Karpas-422 (cell line): ENCODE results near the gene TMEM145. TPM values are rescaled to one million over a fixed set of nuclear protein-coding genes. Genes with fewer than 3 reads are reported as not detected.

Source experiments
- DNase-seq: peaks from one replicate; pipeline ENCODE4 v3.0.0-alpha.2; 2015
- H2AFZ ChIP-seq: fragments of 200-600 bp; sonication (generic); 2 replicates; pipeline ENCODE4 v1.6.1; 2014; ENCODE audit warnings: antibody characterized with exemption, low read length, mixed read lengths
- H3K27ac ChIP-seq: fragments of 200-600 bp; sonication (generic); 2 replicates; pipeline ENCODE4 v1.5.1; 2014; ENCODE audit warnings: mild to moderate bottlenecking, low read length, moderate library complexity
- H3K27me3 ChIP-seq: fragments of 200-600 bp; sonication (generic); 2 replicates; pipeline ENCODE4 v1.6.1; 2014; ENCODE audit warnings: low read length, mixed read lengths
- H3K36me3 ChIP-seq: fragments of 200-600 bp; sonication (generic); 2 replicates; pipeline ENCODE4 v1.6.1; 2014; ENCODE audit warnings: low read length, mixed read lengths; ENCODE audit not compliant: insufficient read depth
- H3K4me1 ChIP-seq: fragments of 200-600 bp; sonication (generic); 2 replicates; pipeline ENCODE4 v1.6.1; 2014; ENCODE audit warnings: mild to moderate bottlenecking, low read length, mixed read lengths
- H3K4me2 ChIP-seq: fragments of 200-600 bp; sonication (generic); 2 replicates; pipeline ENCODE4 v1.6.1; 2014; ENCODE audit warnings: low read length, low read depth, mild to moderate bottlenecking; ENCODE audit not compliant: poor library complexity, severe bottlenecking
- H3K4me3 ChIP-seq: fragments of 200-600 bp; sonication (generic); 2 replicates; pipeline ENCODE4 v1.5.1; 2014; ENCODE audit warnings: mild to moderate bottlenecking, antibody characterized with exemption, low read length, mixed read lengths
- H3K79me2 ChIP-seq: fragments of 200-600 bp; sonication (generic); 2 replicates; pipeline ENCODE4 v1.6.1; 2014; ENCODE audit warnings: mild to moderate bottlenecking, low read length, mixed read lengths
- H3K9ac ChIP-seq: fragments of 200-600 bp; sonication (generic); 2 replicates; pipeline ENCODE4 v1.6.0; 2014; ENCODE audit warnings: low read length
- H3K9me2 ChIP-seq: fragments of 200-600 bp; sonication (generic), shearing (Covaris generic); replicated peaks from 2 replicates; pipeline ENCODE4 v1.6.0; 2014; ENCODE audit warnings: mild to moderate bottlenecking, low read length, moderate library complexity; ENCODE audit not compliant: insufficient read depth
- H3K9me3 ChIP-seq: fragments of 300-700, 200-600 bp; sonication (generic); 2 replicates; pipeline ENCODE4 v1.6.1; 2014; ENCODE audit warnings: low read length, mixed read lengths
- H4K20me1 ChIP-seq: fragments of 200-600 bp; sonication (generic); 2 replicates; pipeline ENCODE4 v1.6.1; 2014; ENCODE audit warnings: mild to moderate bottlenecking, antibody characterized with exemption, low read length, low read depth; ENCODE audit not compliant: insufficient read depth
- total RNA-seq: library from RNA; depleted of rRNA; stranded (reverse); fragments of >200 nt; shearing (Covaris generic); gene quantifications from 2 replicates; pipeline ENCODE4 v1.2.3, GENCODE V29; 2014; ENCODE audit warnings: low replicate concordance

The TMEM145 gene
- total RNA-seq, 1 experiment from 2014 or later = 18.7 TPM

DNA sequence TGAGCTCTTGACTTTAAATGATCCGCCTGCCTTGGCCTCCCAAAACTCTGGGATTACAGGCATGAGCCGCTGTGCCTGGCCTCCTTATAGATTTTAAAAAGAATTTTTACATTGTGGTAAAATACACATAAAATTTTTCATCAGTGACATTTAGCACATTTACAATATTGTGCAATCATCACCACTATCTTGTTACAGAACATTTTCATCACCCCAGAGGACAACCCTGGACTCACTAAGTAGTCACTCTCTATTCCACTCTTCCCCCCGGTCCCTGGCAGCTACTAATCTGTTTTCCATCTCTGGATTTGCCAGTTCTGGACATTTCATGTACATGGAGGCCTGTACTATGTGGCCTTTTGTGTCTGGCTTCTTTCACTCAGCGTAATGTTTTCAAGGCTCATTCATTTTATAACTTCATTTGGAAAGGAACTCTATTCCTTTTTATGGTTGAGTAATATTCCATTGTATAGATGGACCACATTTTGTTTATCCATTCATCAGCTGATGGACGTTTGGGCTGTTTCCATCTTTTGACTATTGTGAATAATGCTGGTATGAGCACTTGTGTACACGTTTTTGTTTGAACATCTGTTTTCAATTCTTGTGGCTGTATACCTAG is 32.2 kb downstream of the TMEM145 start:
- no peak for DNase-seq
- Histone ChIP-seq H3K27ac (no peak overlapping the region), H3K79me2 (no peaks in the 10 kb centered on the region), H3K36me3 (0 out of 2 replicates have a peak, but pooled peaks cover 5% of the 10 kb centered on the region), H3K4me1 (no peaks in the 10 kb centered on the region), H3K9me3 (no peaks in the 10 kb centered on the region), H3K9ac (no peak overlapping the region), H3K9me2 (no peaks in the 10 kb centered on the region), H3K4me2 (no peak overlapping the region), H3K4me3 (no peak overlapping the region), H4K20me1 (no peaks in the 10 kb centered on the region), H2AFZ (no peak overlapping the region), H3K27me3 (no peaks in the 10 kb centered on the region)

DNA sequence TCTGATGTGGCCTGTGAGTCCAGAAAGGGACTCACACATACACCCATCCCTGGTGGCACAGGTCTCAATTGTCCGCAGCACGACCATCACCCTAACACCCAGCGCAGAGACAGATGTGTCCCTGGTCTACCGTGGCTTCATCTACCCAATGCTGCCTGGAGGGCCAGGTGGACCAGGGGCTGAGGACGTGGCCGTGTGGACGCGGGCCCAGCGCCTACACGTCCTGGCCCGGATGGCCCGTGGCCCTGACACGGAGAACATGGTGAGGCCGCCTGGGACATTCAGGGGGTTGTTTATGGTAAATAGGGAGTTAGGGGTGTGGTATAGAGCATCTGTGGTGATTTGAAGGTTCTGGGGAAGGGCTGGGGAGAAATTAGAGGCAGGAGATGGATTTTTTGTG is 35.1 kb downstream of the TMEM145 start:
- Histone ChIP-seq H3K36me3 (0 out of 2 replicates have a peak, but pooled peaks cover 5% of the 10 kb centered on the region), H3K9me3 (no peaks in the 10 kb centered on the region), H4K20me1 (no peaks in the 10 kb centered on the region), H3K4me1 (peaks cover 9% of the 10 kb centered on the region), H3K27me3 (no peaks in the 10 kb centered on the region), H3K27ac (no peak overlapping the region), H3K79me2 (no peaks in the 10 kb centered on the region), H3K9ac (no peak overlapping the region), H3K4me3 (no peak overlapping the region), H2AFZ (no peak overlapping the region), H3K9me2 (no peaks in the 10 kb centered on the region), H3K4me2 (no peak overlapping the region)
- DNase-seq = no peak

DNA sequence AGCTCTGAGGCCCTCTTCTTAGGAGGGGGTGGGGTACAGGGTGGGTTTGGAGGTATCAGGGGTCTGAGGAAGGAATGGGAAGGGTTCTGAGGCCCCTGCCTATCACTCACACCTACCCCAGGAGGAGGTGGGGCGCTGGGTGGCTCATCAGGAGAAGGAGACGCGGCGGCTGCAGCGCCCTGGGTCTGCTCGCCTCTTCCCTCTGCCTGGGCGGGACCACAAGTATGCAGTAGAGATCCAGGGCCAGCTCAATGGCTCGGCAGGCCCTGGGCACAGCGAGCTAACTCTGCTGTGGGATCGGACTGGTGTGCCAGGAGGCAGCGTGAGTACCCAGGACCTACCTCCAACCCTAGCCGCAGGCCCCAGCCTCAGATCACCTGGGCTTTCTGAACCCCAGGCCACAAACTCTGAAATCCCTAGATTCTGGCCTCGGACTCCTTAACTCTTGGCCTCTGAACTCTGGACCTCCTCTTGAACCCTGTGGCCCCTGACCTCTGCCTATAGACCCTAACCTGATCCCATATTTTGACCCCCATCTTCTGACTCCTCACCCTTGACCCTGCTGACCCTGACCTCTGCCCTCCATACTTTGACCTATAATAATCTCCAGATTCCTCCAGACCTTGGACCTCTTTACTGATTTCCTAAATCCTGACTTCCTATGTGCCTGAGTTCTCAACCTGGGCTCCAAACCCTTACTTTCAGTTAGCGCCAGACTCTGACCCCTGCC is 36.4 kb downstream of the TMEM145 start:
- H3K4me3 ChIP-seq = no peak overlapping the region
- H3K27ac ChIP-seq = no peak overlapping the region
- no peaks in the 10 kb centered on the region for H4K20me1 ChIP-seq
- no peaks in the 10 kb centered on the region for H3K9me2 ChIP-seq
- 0 out of 2 replicates have a peak, but pooled peaks cover 5% of the 10 kb centered on the region for H3K36me3 ChIP-seq
- H3K9me3 ChIP-seq = no peaks in the 10 kb centered on the region
- H3K79me2 ChIP-seq = no peaks in the 10 kb centered on the region
- H3K4me2 ChIP-seq = no peak overlapping the region
- no peak overlapping the region for H3K9ac ChIP-seq
- no peaks in the 10 kb centered on the region for H3K27me3 ChIP-seq
- no peak for DNase-seq
- no peak overlapping the region for H2AFZ ChIP-seq
- peaks cover 9% of the 10 kb centered on the region for H3K4me1 ChIP-seq

DNA sequence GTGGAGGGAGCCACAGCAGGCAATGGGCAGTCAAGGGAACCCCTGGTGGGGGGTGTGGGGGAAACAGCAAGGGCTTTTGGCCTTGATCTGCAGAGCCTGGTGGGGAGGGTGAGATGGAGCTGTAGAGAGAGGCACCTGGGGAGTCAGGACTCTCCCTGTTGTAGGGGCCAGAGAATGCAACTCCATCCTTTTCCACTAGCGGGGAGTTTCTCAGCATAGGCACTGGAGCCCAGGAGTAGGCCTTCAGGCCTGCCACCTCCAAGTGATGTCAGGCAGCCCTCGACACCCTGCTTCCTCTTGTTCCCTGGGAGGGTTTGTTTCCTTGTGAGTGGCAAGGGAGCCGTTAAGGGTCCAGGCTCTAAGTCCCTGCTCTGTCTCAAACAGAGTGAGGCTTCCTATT is 37.3 kb downstream of the TMEM145 start:
- 0 out of 2 replicates have a peak, but pooled peaks cover 3% of the 10 kb centered on the region for H3K36me3 ChIP-seq
- no peak overlapping the region for H2AFZ ChIP-seq
- H3K79me2 ChIP-seq = no peaks in the 10 kb centered on the region
- H3K4me2 ChIP-seq = no peak overlapping the region
- no peak overlapping the region for H3K9ac ChIP-seq
- no peaks in the 10 kb centered on the region for H3K27me3 ChIP-seq
- DNase-seq = no peak
- no peaks in the 10 kb centered on the region for H3K9me3 ChIP-seq
- H3K4me1 ChIP-seq = peaks cover 9% of the 10 kb centered on the region
- H3K27ac ChIP-seq = no peak overlapping the region
- H3K4me3 ChIP-seq = no peak overlapping the region
- H4K20me1 ChIP-seq = no peaks in the 10 kb centered on the region
- no peaks in the 10 kb centered on the region for H3K9me2 ChIP-seq

DNA sequence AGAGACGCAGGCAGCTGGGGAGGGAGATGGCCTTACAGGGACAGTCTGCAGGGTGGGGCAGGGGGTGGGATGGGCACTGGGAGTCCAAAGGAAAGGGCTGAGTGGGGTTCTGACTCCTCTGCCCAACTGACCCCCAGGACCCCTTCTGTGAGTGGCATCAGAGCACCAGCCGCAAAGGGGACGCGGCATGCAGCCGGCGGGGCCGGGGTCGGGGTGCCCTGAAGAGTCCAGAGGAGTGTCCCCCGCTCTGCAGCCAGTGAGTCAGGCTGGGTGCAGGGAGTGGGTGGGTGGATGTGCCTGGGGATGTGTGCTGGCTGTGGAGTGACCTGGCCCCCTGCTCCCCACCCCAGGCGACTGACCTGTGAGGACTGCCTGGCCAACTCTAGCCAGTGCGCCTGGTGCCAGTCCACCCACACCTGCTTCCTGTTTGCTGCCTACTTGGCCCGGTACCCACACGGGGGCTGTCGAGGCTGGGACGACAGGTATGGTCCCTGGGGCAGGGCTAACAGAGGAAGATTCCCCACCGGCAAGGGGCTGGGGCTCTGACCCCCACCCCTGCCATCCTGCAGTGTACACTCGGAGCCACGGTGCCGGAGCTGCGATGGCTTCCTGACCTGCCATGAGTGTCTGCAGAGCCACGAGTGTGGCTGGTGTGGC is 38.1 kb downstream of the TMEM145 start:
- H3K9me3 ChIP-seq = no peaks in the 10 kb centered on the region
- no peak overlapping the region for H2AFZ ChIP-seq
- no peaks in the 10 kb centered on the region for H3K79me2 ChIP-seq
- no peak overlapping the region for H3K27ac ChIP-seq
- no peak for DNase-seq
- no peaks in the 10 kb centered on the region for H3K9me2 ChIP-seq
- no peaks in the 10 kb centered on the region for H3K27me3 ChIP-seq
- no peaks in the 10 kb centered on the region for H4K20me1 ChIP-seq
- no peak overlapping the region for H3K9ac ChIP-seq
- H3K4me3 ChIP-seq = no peak overlapping the region
- no peaks in the 10 kb centered on the region for H3K36me3 ChIP-seq
- H3K4me2 ChIP-seq = no peak overlapping the region
- H3K4me1 ChIP-seq = peaks cover 9% of the 10 kb centered on the region

DNA sequence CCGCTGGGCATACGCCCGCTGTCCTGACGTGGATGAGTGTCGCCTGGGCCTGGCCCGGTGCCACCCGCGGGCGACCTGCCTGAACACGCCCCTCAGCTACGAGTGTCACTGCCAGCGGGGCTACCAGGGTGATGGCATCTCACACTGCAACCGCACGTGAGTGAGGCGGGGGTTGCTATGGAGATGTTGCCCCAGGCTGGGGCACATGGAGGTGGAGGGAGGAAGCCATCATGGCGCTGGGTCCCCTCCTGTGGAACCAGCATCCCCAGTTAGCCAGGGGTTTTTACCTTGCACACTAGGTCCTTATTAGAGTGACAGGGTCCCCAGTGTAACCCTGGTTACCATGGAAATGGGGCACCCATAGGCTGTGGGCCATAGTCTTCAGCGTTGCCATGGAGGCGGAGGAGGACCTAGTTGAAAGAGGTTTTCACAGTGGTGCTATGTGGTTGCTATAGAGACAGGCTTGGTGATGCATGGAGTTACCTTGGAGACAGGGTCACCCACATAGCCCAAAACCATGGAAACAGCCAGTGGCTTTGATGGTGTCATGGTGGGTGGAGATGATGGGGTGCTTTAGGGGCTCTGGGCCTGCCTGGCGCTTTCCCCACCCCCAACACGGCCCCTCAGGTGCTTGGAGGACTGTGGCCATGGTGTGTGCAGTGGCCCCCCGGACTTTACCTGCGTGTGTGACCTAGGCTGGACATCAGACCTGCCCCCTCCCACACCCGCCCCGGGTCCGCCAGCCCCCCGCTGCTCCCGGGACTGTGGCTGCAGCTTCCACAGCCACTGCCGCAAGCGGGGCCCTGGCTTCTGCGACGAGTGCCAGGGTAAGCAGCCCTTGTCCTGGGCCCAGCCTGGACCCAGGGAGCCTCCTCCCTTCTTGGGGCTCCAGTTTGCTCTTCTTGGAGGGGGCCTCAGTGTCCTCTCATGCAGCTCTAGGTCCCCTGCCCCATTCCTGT is 39.5 kb downstream of the TMEM145 start:
- H3K27ac ChIP-seq = no peak overlapping the region
- no peak overlapping the region for H3K4me2 ChIP-seq
- no peaks in the 10 kb centered on the region for H3K9me3 ChIP-seq
- H4K20me1 ChIP-seq = no peaks in the 10 kb centered on the region
- no peaks in the 10 kb centered on the region for H3K79me2 ChIP-seq
- no peak overlapping the region for H3K9ac ChIP-seq
- peak; percentile 87 for DNase-seq
- no peaks in the 10 kb centered on the region for H3K9me2 ChIP-seq
- H3K4me1 ChIP-seq = peaks cover 9% of the 10 kb centered on the region
- no peaks in the 10 kb centered on the region for H3K27me3 ChIP-seq
- no peaks in the 10 kb centered on the region for H3K36me3 ChIP-seq
- no peak overlapping the region for H2AFZ ChIP-seq
- H3K4me3 ChIP-seq = no peak overlapping the region

DNA sequence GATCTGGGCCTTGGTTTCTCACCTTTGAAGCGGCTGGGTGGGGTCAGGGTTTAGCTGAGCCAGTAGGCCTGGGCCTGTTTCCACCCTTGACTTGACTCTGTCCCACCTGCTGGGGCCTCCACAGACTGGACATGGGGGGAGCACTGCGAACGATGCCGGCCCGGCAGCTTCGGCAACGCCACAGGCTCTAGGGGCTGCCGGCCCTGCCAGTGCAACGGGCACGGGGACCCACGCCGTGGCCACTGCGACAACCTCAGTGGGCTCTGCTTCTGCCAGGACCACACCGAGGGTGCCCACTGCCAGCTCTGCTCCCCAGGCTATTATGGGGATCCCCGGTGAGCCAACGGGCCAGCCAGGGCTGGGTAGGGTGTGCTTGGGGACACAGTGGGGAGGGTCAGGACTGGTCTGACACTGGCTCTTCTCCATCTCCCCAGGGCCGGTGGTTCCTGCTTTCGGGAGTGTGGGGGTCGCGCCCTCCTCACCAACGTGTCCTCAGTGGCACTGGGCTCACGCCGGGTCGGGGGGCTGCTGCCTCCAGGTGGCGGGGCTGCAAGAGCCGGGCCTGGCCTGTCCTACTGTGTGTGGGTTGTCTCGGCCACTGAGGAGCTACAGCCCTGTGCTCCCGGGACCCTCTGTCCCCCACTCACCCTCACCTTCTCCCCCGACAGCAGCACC is 40.4 kb downstream of the TMEM145 start:
- H3K9me2 ChIP-seq = no peaks in the 10 kb centered on the region
- H3K27me3 ChIP-seq = no peaks in the 10 kb centered on the region
- no peaks in the 10 kb centered on the region for H4K20me1 ChIP-seq
- no peaks in the 10 kb centered on the region for H3K9me3 ChIP-seq
- no peak overlapping the region for H2AFZ ChIP-seq
- no peak overlapping the region for H3K4me2 ChIP-seq
- no peak for DNase-seq
- no peak overlapping the region for H3K4me3 ChIP-seq
- H3K9ac ChIP-seq = no peak overlapping the region
- H3K27ac ChIP-seq = no peak overlapping the region
- no peaks in the 10 kb centered on the region for H3K36me3 ChIP-seq
- no peaks in the 10 kb centered on the region for H3K79me2 ChIP-seq
- peaks cover 9% of the 10 kb centered on the region for H3K4me1 ChIP-seq
